GM19467 (cell line): ENCODE data around the gene NXPH4.

Experiments
- ATAC-seq: cut with Tn5 transposase; IDR thresholded peaks from one replicate; pipeline ENCODE4 v1.9.1; 2021; ENCODE audit warnings: mild to moderate bottlenecking, moderate library complexity; ENCODE audit not compliant: unreplicated experiment

NXPH4 gene

GRCh38 chr12:57201631-57202030 is 15.0 kb upstream of the NXPH4 start:
- ATAC-seq, result no peak

DNA sequence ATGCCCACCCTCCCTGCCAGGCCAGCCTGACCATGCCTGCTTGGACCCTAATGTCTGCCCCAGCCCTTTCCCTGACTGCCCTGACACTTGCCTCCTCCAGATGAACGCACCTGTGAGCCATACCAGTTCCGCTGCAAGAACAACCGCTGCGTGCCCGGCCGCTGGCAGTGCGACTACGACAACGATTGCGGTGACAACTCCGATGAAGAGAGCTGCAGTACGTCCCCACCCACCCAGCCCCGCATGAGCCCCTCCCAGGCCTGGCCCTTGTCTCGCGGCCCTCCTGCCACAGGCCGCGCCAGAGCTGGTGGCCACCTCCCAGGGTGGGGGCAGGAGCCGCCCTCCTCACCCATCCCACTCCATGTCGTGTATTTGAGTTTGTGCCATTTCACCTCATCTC is 14.3 kb upstream of the NXPH4 start:
- ATAC-seq, result no peak

DNA sequence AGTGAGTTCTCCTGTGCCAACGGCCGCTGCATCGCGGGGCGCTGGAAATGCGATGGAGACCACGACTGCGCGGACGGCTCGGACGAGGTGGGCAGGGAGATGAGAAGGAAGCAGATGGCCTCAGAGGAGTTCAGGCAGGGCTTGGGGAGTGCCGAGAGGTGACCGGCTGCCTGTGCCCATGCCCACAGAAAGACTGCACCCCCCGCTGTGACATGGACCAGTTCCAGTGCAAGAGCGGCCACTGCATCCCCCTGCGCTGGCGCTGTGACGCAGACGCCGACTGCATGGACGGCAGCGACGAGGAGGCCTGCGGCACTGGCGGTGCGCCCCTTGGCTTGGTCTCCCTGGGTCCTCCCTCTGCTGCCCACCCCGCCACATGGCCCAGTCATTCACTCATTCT is 13.4 kb upstream of the NXPH4 start:
- ATAC-seq, result no peak

- no peak for ATAC-seq
Measured at GRCh38 chr12:57203791-57204190, 12.8 kb upstream of the NXPH4 start.

DNA sequence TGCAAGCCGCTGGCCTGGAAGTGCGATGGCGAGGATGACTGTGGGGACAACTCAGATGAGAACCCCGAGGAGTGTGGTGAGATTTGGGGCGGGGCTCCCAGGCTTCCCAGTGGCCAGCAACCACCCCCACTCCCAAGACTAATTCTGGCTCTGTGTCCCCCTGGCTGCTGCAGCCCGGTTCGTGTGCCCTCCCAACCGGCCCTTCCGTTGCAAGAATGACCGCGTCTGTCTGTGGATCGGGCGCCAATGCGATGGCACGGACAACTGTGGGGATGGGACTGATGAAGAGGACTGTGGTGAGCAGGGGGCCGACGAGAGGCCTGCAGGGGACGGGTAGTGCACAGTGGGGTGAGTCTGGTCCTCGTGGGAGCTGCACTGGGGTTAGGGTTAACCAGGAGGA is 12.1 kb upstream of the NXPH4 start:
- ATAC-seq, result no peak

DNA sequence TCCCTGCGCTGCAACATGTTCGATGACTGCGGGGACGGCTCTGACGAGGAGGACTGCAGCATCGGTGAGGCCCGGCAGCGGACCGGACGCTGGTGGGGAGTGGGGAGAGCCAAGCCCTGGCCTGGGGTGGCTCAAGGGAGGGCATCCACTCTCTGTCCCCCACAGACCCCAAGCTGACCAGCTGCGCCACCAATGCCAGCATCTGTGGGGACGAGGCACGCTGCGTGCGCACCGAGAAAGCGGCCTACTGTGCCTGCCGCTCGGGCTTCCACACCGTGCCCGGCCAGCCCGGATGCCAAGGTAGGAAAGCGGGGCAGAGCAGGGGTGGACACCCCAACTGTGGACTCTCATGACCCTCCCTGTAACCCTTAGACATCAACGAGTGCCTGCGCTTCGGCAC is 11.4 kb upstream of the NXPH4 start:
- no peak for ATAC-seq

GRCh38 chr12:57205931-57206330 is 10.7 kb upstream of the NXPH4 start:
- no peak for ATAC-seq

DNA sequence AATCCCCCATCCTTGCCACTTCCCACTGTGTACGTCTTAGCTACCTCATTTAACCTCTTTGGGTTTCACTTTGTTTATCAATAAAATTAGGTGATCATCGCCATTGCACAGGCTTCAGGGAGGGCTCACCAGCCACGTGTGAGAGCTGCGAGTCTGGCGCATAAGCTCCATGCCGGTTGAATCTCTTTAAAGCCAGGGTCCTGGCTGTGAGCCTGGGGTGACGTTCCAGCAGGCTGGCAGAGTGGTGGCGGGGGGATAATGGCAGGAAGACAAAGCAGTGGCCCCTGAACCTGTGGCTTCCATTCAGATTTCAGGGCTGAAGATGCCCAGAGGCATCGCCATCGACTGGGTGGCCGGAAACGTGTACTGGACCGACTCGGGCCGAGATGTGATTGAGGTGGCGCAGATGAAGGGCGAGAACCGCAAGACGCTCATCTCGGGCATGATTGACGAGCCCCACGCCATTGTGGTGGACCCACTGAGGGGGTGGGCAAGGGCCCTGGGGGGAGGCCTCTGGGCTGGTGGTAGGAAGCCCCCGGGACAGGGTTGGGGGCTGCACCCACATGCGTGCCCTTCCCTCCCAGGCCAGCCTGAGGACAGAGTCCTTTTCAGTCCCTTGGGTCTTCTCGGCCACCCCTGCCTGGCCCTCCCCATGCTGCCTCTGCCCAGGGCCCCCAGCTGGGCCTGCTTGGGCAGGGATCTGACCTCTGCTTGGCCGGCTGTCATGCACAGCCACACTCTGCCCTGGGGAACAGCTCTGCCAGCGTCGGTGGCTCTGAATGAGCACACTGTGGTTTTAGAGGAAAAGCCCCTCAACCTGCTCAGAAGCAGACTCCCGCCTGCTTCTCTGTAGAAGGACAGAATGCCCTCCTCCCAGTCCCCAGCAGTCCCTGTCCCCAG is 8.6 kb upstream of the NXPH4 start:
- no peak for ATAC-seq

GRCh38 chr12:57208631-57209282 is 7.8 kb upstream of the NXPH4 start:
- ATAC-seq, result no peak

GRCh38 chr12:57209916-57210315 is 6.7 kb upstream of the NXPH4 start:
- ATAC-seq, result no peak

DNA sequence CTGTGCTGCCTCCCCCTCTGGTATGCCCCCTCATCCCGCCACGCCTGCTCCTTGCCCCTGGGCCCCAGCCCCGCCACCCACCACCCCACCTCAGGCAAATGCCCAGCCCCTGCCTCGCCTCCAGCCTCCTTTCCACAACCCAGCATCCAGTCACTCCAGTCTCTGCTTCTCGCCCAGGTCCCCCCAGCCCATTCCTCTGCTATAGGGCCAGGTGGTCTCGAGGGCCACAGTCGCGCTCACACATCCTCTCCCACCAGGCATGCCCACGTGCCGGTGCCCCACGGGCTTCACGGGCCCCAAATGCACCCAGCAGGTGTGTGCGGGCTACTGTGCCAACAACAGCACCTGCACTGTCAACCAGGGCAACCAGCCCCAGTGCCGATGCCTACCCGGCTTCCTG is 6.1 kb upstream of the NXPH4 start:
- ATAC-seq, result no peak

- ATAC-seq, result no peak
Measured at GRCh38 chr12:57210926-57211692, 5.5 kb upstream of the NXPH4 start.

- no peak for ATAC-seq
Measured at GRCh38 chr12:57211791-57212700, 4.5 kb upstream of the NXPH4 start.

GRCh38 chr12:57212701-57213057 is 3.9 kb upstream of the NXPH4 start:
- no peak for ATAC-seq

DNA sequence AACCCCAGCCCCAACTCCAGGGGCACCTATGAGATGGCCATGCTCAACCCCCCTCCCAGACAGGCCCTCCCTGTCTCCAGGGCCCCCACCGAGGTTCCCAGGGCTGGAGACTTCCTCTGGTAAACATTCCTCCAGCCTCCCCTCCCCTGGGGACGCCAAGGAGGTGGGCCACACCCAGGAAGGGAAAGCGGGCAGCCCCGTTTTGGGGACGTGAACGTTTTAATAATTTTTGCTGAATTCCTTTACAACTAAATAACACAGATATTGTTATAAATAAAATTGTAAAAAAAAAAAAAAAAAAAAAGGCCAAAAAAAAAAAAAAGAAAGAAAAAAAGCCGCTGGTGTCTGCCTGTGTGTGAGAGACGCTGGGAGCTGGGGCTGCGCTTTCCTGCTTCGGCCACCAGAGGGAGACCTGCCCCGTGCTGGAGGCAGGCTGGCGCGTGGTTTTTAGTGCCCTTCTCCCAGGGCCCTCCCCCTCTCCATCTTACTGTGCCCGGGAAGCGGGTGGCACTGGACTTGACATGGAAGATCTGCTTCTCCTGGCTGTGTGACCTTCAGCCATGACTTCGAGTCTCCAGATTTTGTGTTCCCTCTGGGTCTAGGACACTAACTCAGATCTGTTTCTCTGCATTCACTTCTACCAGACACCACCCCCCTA is 3.4 kb upstream of the NXPH4 start:
- ATAC-seq, result no peak

DNA sequence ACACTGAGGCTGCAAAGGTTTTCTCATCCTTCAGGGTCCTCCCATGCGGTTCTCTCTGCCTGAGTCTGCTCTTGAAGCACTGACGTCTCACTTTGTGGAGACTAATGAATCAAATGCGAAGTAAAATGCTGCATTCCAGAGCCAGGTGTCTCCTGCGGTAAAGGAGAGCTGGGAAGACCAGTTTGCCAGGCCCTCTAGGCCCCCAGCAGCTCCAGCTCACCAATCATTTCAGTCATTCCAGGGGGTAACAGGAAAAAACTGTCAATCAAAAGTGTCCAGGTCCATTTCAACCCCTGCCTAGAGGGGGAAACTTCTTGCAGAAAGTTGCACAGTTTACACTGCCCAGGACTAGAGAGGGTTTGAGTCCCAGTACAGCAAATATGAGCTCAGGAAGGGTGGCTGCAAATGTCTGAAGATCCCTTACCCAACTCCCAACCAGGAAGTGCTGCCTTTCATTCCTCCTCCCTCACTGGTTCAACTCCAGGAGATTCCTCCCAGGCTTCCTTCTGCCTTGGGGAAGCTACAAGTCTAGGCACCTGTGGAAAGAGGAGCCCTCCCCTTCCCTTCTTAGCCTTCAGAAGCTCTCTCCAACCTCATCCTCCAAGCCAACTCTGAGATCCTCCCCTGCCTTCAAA is 2.7 kb upstream of the NXPH4 start:
- ATAC-seq, result no peak

DNA sequence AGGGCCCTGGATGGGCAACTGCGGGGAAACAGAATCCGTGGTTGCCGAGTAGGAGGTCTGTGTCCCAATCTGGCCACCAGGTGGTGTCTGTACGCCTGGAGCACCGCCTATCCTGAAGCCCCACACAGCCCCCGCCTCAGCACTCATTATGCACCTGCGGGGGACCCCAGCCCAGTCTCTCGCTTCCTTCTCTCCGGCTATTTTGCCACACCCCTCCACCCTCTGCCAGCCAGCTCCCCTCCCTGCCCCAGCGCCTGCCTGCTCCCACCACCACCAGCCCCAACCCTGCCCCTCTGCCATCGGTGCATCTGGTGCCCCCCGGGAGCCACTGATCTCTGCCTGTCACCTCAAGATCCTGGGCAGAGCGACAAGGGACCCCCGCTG is 2.2 kb upstream of the NXPH4 start:
- no peak for ATAC-seq

- no peak for ATAC-seq
Measured at GRCh38 chr12:57215065-57215464, 1.5 kb upstream of the NXPH4 start.

GRCh38 chr12:57215668-57216013 is 953 bp upstream of the NXPH4 start:
- ATAC-seq, result no peak
